GM12865 (cell line): Measurements from ENCODE around the gene ZNF133.
"Not testable (repeated sequence)": the region's sequence is repeated elsewhere in the genome, so short reads cannot be mapped to it uniquely, and the experiment has no call there.

Experiments used
- DNase-seq: peaks from one replicate; pipeline ENCODE4 v3.0.0; 2010; ENCODE audit warnings: low read depth
- H3K4me3 ChIP-seq: 2 replicates; pipeline ENCODE4 v1.5.1; 2011; ENCODE audit warnings: mild to moderate bottlenecking, low read depth, low read length, control low read depth
- CTCF ChIP-seq: IDR thresholded peaks from 2 replicates; pipeline ENCODE4 v1.5.1; 2011; ENCODE audit warnings: low read length, control low read depth, low read depth, inconsistent platforms; ENCODE audit not compliant: insufficient read depth; ENCODE audit errors: missing control alignments

ZNF133 gene

GRCh38 chr20:18321976-18322950, 33.9 kb downstream of the ZNF133 start:
- H3K4me3 ChIP-seq: no peak overlapping the region
- TF ChIP-seq CTCF: no peak
- no peak for DNase-seq

DNA sequence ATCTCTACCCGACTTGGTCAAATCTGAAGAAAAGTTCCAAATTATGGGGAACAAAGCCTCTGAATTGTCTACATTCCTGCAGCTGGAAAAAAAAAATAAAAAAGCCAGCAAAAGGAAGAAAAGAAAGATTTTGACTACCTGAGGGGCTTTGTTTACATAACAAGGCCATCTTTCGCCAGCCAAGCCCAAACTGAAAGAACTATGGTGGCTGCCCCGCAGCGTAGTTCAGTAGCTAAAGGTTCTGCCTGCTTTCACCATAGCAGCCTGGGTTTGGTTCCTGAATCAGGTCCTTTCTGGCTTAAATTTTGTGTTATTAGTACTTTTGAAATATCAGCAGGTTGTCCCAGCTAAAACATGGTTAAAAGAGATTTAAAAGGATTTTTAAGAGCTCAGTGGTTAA, 35.4 kb downstream of the ZNF133 start:
- no peak overlapping the region for H3K4me3 ChIP-seq
- TF ChIP-seq CTCF: no peak
- no peak for DNase-seq

- TF ChIP-seq CTCF: no peak
- DNase-seq: no peak
- no peak overlapping the region for H3K4me3 ChIP-seq
Measured at GRCh38 chr20:18324596-18325089, 36.3 kb downstream of the ZNF133 start.

DNA sequence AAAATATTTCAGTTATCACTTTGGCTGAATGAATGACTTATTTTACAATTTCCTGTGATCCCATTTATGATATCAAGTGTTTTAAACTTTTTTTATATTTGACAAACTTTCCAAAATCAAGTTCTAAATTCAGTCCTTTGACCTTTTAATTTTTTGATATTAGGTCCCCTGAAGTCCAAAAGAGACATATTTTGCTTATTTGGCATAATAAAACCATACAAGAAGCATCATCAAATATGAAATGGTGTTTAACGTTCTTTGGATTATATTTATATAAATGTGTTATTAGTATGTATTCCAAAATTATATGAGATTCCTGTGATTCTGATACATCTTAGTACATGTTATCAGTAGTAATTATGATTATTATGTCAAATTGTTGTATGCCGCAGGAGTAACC, 38.7 kb downstream of the ZNF133 start:
- DNase-seq: no peak
- no peak overlapping the region for H3K4me3 ChIP-seq
- no peak for TF ChIP-seq CTCF

- no peak for TF ChIP-seq CTCF
- DNase-seq: no peak
- no peak overlapping the region for H3K4me3 ChIP-seq
Measured at GRCh38 chr20:18331694-18332093, 43.4 kb downstream of the ZNF133 start.

GRCh38 chr20:18349749-18350148, 61.4 kb downstream of the ZNF133 start:
- DNase-seq, H3K4me3 ChIP-seq: not testable (repeated sequence)

DNA sequence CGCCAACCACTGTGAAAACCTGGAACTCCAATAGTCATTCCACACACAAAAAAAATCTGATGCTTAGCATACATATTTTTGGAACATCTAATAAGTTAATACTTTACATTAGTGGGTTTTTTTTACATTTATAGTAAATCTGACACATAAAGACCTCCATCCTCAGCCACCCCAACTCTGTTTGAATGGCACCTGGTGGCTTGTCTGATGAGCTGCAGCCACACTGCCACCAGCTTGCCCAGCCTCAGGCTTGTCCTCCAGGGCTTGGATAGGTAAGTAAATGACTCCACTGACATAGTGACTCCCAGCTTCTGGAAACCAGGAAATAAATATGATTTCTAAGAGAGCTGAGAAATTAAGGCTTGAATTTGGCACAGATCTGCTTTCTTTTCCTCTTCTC, 71.5 kb downstream of the ZNF133 start:
- no peak overlapping the region for H3K4me3 ChIP-seq
- no peak for DNase-seq
- TF ChIP-seq CTCF: no peak
